Measurements from ENCODE around the gene CTNNA1. TPM values are rescaled to one million over a fixed set of nuclear protein-coding genes. Genes with fewer than 3 reads are reported as not detected.
A peak's percentile ranks its signal among the peaks of the same experiment; 100 is the strongest.
"Not testable (repeated sequence)": the region's sequence is repeated elsewhere in the genome, so short reads cannot be mapped to it uniquely, and the experiment has no call there.

Gene CTNNA1
- total and polyA plus RNA-seq, 2 experiments from 2014 or later, result 194 to 393 TPM

DNA sequence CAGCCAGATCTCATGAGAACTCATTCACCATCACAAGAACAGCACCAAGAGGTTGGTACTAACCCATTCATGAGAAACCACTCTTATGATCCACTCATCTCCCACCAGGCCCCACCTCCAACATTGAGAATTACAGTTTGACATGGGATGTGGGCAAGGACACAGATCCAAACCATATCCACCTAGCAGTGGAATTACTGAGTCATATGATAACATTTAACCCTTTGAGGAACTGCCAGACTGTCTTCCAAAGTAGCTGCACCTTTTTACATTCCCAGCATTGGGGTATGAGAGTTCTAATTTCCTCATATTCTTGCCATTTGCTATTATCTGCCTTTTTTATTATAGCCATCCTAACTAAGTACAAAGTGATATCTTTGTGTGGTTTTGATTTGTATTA lies 51.9 kb downstream of the CTNNA1 start:
- Histone ChIP-seq H3K4me1 (ENCODE audit: insufficient read depth) (peaks cover 8% of the 10 kb centered on the region; the same call in 1 of the 2 replicates), H4K20me1 (ENCODE audit: insufficient read depth) (peaks cover 4% of the 10 kb centered on the region), H3K36me3 (ENCODE audit: low read depth) (peaks cover 14% of the 10 kb centered on the region), H3K27ac (no peak overlapping the region), H3K79me2 (ENCODE audit: insufficient read depth) (peaks cover 100% of the 10 kb centered on the region), H3K4me3 (no peak overlapping the region), H3K9me3 (ENCODE audit: low read depth) (no peaks in the 10 kb centered on the region), H2AFZ (no peak overlapping the region), H3F3A (ENCODE audit: insufficient read depth) (peaks cover 11% of the 10 kb centered on the region; the same call in 1 of the 2 replicates), H3K27me3 (replicated peaks; ENCODE audit: insufficient read depth) (no peaks in the 10 kb centered on the region), H3K4me2 (ENCODE audit: unreplicated experiment) (no peak overlapping the region), H3K9ac (no peak overlapping the region), H3K9me2 (ENCODE audit: insufficient read depth) (no peaks in the 10 kb centered on the region)
- DNase-seq, result no peak
- in situ Hi-C loops (cut with MboI), result no loop called here
- TF ChIP-seq EZH2 (IDR thresholded peaks at IDR 0.05; ENCODE audit: insufficient read depth, poor library complexity, severe bottlenecking), result no peak
- TF ChIP-seq EZH2phosphoT487 (IDR thresholded peaks at IDR 0.05; ENCODE audit: insufficient read depth, low read depth), result no peak

- H3K79me2 ChIP-seq (ENCODE audit: insufficient read depth), result peaks cover 88% of the 10 kb centered on the region
- H3F3A ChIP-seq (ENCODE audit: insufficient read depth), result peaks cover 13% of the 10 kb centered on the region; the same call in 1 of the 2 replicates
- in situ Hi-C loops (cut with MboI), result no loop called here
- H3K36me3 ChIP-seq (ENCODE audit: low read depth), result peaks cover 15% of the 10 kb centered on the region; the same call in 1 of the 2 replicates
- no peak overlapping the region for H3K9ac ChIP-seq
- DNase-seq, result no peak
- H3K9me3 ChIP-seq (ENCODE audit: low read depth), result no peaks in the 10 kb centered on the region
- H3K9me2 ChIP-seq (ENCODE audit: insufficient read depth), result no peaks in the 10 kb centered on the region
- H3K4me3 ChIP-seq, result no peak overlapping the region
- TF ChIP-seq EZH2 (IDR thresholded peaks at IDR 0.05; ENCODE audit: insufficient read depth, poor library complexity, severe bottlenecking) (no peak), EZH2phosphoT487 (IDR thresholded peaks at IDR 0.05; ENCODE audit: insufficient read depth, low read depth) (no peak)
- H3K4me2 ChIP-seq (ENCODE audit: unreplicated experiment), result no peak overlapping the region
- 100% methylated on average over 1 of the region's 1 CpG for WGBS, 2 experiments (ENCODE audit: low coverage in 1 of 2, low lambda C conversion rate in 2 of 2, missing lambda C conversion rate in 2 of 2)
- H4K20me1 ChIP-seq (ENCODE audit: insufficient read depth), result peaks cover 4% of the 10 kb centered on the region
- peaks cover 8% of the 10 kb centered on the region; the same call in 1 of the 2 replicates for H3K4me1 ChIP-seq (ENCODE audit: insufficient read depth)
- H2AFZ ChIP-seq, result no peak overlapping the region
- H3K27me3 ChIP-seq (replicated peaks; ENCODE audit: insufficient read depth), result no peaks in the 10 kb centered on the region
- no peak overlapping the region for H3K27ac ChIP-seq
Measured at GRCh38 chr5:138807182-138807581, 54.0 kb downstream of the CTNNA1 start.

GRCh38 chr5:138809391-138809790 lies 56.2 kb downstream of the CTNNA1 start:
- in situ Hi-C loops (cut with MboI), result no loop called here
- H3K4me2 ChIP-seq (ENCODE audit: unreplicated experiment), result no peak overlapping the region
- no peaks in the 10 kb centered on the region for H3K9me3 ChIP-seq (ENCODE audit: low read depth)
- peaks cover 8% of the 10 kb centered on the region; the same call in 1 of the 2 replicates for H3K4me1 ChIP-seq (ENCODE audit: insufficient read depth)
- H3K27me3 ChIP-seq (replicated peaks; ENCODE audit: insufficient read depth), result no peaks in the 10 kb centered on the region
- H3K79me2 ChIP-seq (ENCODE audit: insufficient read depth), result peaks cover 88% of the 10 kb centered on the region
- H3K9ac ChIP-seq, result no peak overlapping the region
- no peak overlapping the region for H2AFZ ChIP-seq
- peaks cover 11% of the 10 kb centered on the region; the same call in 1 of the 2 replicates for H3F3A ChIP-seq (ENCODE audit: insufficient read depth)
- peaks cover 1% of the 10 kb centered on the region for H4K20me1 ChIP-seq (ENCODE audit: insufficient read depth)
- H3K27ac ChIP-seq, result no peak overlapping the region
- no peaks in the 10 kb centered on the region for H3K9me2 ChIP-seq (ENCODE audit: insufficient read depth)
- TF ChIP-seq EZH2 (IDR thresholded peaks at IDR 0.05; ENCODE audit: insufficient read depth, poor library complexity, severe bottlenecking) (no peak), EZH2phosphoT487 (IDR thresholded peaks at IDR 0.05; ENCODE audit: insufficient read depth, low read depth) (no peak)
- H3K36me3 ChIP-seq (ENCODE audit: low read depth), result peaks cover 28% of the 10 kb centered on the region; the same call in 1 of the 2 replicates
- peak; percentile 63 for DNase-seq
- no peak overlapping the region for H3K4me3 ChIP-seq

DNA sequence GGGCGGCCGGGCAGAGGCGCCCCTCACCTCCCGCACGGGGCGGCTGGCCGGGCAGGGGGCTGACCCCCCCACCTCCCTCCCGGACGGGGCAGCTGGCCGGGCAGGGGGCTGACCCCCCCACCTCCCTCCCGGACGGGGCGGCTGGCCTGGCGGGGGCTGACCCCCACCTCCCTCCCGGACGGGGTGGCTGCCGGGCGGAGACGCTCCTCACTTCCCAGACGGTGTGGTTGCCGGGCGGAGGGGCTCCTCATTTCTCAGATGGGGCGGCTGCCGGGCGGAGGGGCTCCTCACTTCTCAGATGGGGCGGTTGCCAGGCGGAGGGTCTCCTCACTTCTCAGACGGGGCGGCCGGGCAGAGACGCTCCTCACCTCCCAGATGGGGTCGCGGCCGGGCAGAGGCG lies 57.6 kb downstream of the CTNNA1 start:
- H2AFZ ChIP-seq; H3K9ac ChIP-seq; H4K20me1 ChIP-seq (ENCODE audit: insufficient read depth); H3K9me2 ChIP-seq (ENCODE audit: insufficient read depth); in situ Hi-C loops (cut with MboI); DNase-seq; H3K4me2 ChIP-seq (ENCODE audit: unreplicated experiment); H3K9me3 ChIP-seq (ENCODE audit: low read depth); H3K4me1 ChIP-seq (ENCODE audit: insufficient read depth); H3K27me3 ChIP-seq (replicated peaks; ENCODE audit: insufficient read depth); H3K27ac ChIP-seq; H3K4me3 ChIP-seq: not testable (repeated sequence)
- Histone ChIP-seq H3F3A (ENCODE audit: insufficient read depth) (peaks cover 11% of the 10 kb centered on the region; the same call in 1 of the 2 replicates), H3K79me2 (ENCODE audit: insufficient read depth) (peaks cover 88% of the 10 kb centered on the region), H3K36me3 (ENCODE audit: low read depth) (peaks cover 34% of the 10 kb centered on the region; the same call in 1 of the 2 replicates)
- WGBS, 2 experiments (ENCODE audit: low coverage in 1 of 2, low lambda C conversion rate in 2 of 2, missing lambda C conversion rate in 2 of 2), result 94 to 100% methylated on average over 1 to 25 of the region's 35 CpGs

DNA sequence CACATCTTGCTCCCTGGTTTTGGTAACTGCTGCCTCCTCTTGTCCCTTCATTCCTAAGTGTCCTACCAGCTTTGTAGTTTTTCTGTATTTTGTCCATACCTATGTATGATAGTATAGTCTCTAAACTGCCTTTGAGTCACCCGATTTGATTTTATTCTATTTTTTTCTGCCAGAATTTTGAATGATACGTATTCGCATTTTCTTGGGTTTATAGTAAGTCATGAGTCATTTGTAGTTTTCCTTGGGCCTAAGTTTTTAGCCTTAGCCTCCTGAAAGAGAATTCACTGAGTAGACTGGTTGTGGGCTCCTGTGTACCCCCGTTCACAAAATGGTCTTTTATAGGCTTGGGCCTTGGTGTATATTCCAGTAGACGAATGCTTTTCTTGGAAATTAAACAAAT lies 62.3 kb downstream of the CTNNA1 start:
- H3K9me2 ChIP-seq (ENCODE audit: insufficient read depth), result no peaks in the 10 kb centered on the region
- peaks cover 6% of the 10 kb centered on the region for H4K20me1 ChIP-seq (ENCODE audit: insufficient read depth)
- peaks cover 13% of the 10 kb centered on the region; the same call in 1 of the 2 replicates for H3K4me1 ChIP-seq (ENCODE audit: insufficient read depth)
- in situ Hi-C loops (cut with MboI), result no loop called here
- H3K79me2 ChIP-seq (ENCODE audit: insufficient read depth), result peaks cover 90% of the 10 kb centered on the region
- H3K36me3 ChIP-seq (ENCODE audit: low read depth), result peaks cover 33% of the 10 kb centered on the region; the same call in 1 of the 2 replicates
- H3K4me2 ChIP-seq (ENCODE audit: unreplicated experiment), result no peak overlapping the region
- no peak overlapping the region for H2AFZ ChIP-seq
- H3F3A ChIP-seq (ENCODE audit: insufficient read depth), result peaks cover 20% of the 10 kb centered on the region; the same call in 1 of the 2 replicates
- H3K27me3 ChIP-seq (replicated peaks; ENCODE audit: insufficient read depth), result no peaks in the 10 kb centered on the region
- H3K9me3 ChIP-seq (ENCODE audit: low read depth), result no peaks in the 10 kb centered on the region
- no peak overlapping the region for H3K9ac ChIP-seq
- 97 to 99% methylated on average over 5 of the region's 5 CpGs for WGBS, 2 experiments (ENCODE audit: low coverage in 1 of 2, low lambda C conversion rate in 2 of 2, missing lambda C conversion rate in 2 of 2)
- H3K27ac ChIP-seq, result no peak overlapping the region
- no peak for DNase-seq
- TF ChIP-seq EZH2phosphoT487 (IDR thresholded peaks at IDR 0.05; ENCODE audit: insufficient read depth, low read depth), result no peak
- no peak for TF ChIP-seq EZH2 (IDR thresholded peaks at IDR 0.05; ENCODE audit: insufficient read depth, poor library complexity, severe bottlenecking)
- no peak overlapping the region for H3K4me3 ChIP-seq
